Measurements from ENCODE around the gene ZNF844.

The ZNF844 gene

DNA sequence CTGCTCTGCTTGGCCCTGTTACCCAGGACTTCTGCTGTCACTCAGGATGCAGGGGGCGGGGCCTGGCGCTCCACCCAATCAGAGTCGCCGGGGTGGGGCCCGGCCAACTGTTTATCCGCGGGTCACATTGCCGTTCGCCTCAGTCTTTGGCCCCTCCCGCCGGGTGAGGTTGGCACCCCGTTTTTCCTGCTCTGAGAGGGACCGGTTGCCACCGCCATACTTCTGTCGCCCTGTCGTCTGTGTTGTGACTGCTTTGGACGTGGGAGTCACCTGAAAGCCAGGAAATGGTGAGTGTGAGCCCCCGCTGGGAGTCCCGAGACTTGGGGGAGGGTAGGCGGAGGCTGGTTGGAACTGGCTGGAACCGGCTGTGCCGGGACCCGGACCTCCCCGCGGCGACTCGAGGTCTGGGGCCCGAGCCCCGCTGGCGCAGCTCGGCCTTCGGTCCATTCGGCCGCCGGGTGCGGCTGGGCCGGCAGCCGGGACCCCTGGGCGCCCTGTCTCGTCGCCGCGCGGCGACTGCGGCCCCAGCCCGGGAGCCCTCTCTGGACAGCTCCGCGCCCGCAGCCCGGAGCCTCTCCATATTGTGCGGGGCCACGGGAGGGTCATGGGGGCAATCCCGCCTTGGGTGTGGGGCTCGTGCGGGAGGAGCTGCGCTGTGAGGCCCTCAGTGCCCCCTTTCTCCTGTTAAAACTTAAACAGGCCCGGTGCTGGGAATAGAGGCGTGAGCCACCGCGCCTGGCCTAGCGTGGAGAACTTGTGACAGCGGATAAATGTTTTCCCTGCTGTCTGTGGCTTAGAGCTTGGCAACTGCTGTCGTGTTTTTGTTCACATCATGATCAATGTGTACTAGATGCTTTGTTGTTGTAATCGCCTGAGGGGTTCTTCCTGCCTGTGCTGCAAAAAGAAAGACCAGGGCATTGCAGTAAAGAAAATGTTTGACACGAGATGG lies at the start of gene ZNF844:
Gene ZNF844, plus strand, starts transcription at position 142 of the 949 bp plus-strand sequence. Its CDS starts 143 bp downstream, at position 285.
- peaks cover 3% of the 10 kb centered on the region; the same call in 1 of the 2 replicates for H3K9me3 ChIP-seq (ENCODE audit: control insufficient read depth, insufficient read depth, low read length)
- no peaks in the 10 kb centered on the region for H4K20me1 ChIP-seq (ENCODE audit: control insufficient read depth, insufficient read depth, low read depth, low read length)
- H3K27me3 ChIP-seq (ENCODE audit: control insufficient read depth, low read length): no peaks in the 10 kb centered on the region
- H3K9me2 ChIP-seq (replicated peaks; ENCODE audit: control insufficient read depth, low read length): no peaks in the 10 kb centered on the region
- peak within 1 kb of the TSS; percentile 38 for H3K27ac ChIP-seq (ENCODE audit: low read depth, low read length)
- peak within 1 kb of the TSS; percentile 99 for H3K4me3 ChIP-seq (ENCODE audit: low read length)
- H3K4me2 ChIP-seq (ENCODE audit: low read length): peak within 1 kb of the TSS; percentile 88
- H3F3A ChIP-seq (ENCODE audit: control insufficient read depth, insufficient read depth): no peaks in the 10 kb centered on the region
- H3K36me3 ChIP-seq (ENCODE audit: control insufficient read depth, low read length): 0 out of 2 replicates have a peak, but pooled peaks cover 6% of the 10 kb centered on the region
- peaks cover 35% of the 10 kb centered on the region for H3K79me2 ChIP-seq (ENCODE audit: control insufficient read depth, low read length)
- TF ChIP-seq, protein P1, sequence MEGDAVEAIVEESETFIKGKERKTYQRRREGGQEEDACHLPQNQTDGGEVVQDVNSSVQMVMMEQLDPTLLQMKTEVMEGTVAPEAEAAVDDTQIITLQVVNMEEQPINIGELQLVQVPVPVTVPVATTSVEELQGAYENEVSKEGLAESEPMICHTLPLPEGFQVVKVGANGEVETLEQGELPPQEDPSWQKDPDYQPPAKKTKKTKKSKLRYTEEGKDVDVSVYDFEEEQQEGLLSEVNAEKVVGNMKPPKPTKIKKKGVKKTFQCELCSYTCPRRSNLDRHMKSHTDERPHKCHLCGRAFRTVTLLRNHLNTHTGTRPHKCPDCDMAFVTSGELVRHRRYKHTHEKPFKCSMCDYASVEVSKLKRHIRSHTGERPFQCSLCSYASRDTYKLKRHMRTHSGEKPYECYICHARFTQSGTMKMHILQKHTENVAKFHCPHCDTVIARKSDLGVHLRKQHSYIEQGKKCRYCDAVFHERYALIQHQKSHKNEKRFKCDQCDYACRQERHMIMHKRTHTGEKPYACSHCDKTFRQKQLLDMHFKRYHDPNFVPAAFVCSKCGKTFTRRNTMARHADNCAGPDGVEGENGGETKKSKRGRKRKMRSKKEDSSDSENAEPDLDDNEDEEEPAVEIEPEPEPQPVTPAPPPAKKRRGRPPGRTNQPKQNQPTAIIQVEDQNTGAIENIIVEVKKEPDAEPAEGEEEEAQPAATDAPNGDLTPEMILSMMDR (IDR thresholded peaks at IDR 0.05; ENCODE audit: low read depth, low read length, poor library complexity, severe bottlenecking): no peak
- no peak for TF ChIP-seq EZH2phosphoT487 (IDR thresholded peaks at IDR 0.05; ENCODE audit: borderline replicate concordance, low read length)
- peaks cover 11% of the 10 kb centered on the region for H3K4me1 ChIP-seq (ENCODE audit: control insufficient read depth, low read length)

DNA sequence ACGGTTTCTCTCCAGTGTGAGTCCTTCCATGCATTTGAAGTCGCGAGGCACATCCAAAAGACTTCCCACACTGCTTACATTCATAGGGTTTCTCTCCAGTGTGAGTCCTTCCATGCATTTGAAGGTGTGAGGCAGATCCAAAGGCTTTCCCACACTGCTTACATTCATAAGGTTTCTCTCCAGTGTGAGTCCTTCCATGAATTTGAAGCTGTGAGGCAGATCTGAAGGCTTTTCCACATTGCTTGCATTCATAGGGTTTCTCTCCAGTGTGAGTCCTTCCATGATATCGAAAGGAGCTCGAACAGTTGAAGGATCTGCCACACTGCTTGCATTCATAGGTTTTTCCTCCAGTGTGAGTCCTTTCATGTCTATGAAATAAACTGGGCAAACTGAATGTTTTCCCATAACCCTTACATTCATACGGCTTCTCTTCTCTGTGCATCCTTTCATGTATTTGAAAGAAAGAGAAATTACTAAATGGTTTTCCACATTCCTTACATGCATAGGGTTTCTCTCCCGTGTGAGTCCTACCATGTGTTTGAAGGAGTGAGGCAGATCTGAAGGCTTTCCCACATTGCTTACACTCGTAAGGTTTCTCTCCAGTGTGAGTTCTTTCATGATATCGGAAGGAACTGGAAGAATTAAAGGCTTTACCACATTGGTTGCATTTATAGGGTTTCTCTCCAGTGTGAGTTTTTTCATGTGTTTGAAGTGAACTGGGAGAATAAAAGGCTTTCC lies 49.3 kb upstream of the ZNF844 start:
- no peaks in the 10 kb centered on the region for H4K20me1 ChIP-seq (ENCODE audit: control insufficient read depth, insufficient read depth, low read depth, low read length)
- TF ChIP-seq, protein P1 (IDR thresholded peaks at IDR 0.05; ENCODE audit: low read depth, low read length, poor library complexity, severe bottlenecking): no peak
- no peak for TF ChIP-seq EZH2phosphoT487 (IDR thresholded peaks at IDR 0.05; ENCODE audit: borderline replicate concordance, low read length)
- H3K79me2 ChIP-seq (ENCODE audit: control insufficient read depth, low read length): no peaks in the 10 kb centered on the region
- no peaks in the 10 kb centered on the region for H3F3A ChIP-seq (ENCODE audit: control insufficient read depth, insufficient read depth)
- no peaks in the 10 kb centered on the region for H3K27me3 ChIP-seq (ENCODE audit: control insufficient read depth, low read length)
- no peak overlapping the region for H3K27ac ChIP-seq (ENCODE audit: low read depth, low read length)
- peaks cover 39% of the 10 kb centered on the region for H3K9me3 ChIP-seq (ENCODE audit: control insufficient read depth, insufficient read depth, low read length)
- no peaks in the 10 kb centered on the region for H3K9me2 ChIP-seq (replicated peaks; ENCODE audit: control insufficient read depth, low read length)
- H3K4me1 ChIP-seq (ENCODE audit: control insufficient read depth, low read length): no peaks in the 10 kb centered on the region
- H3K36me3 ChIP-seq (ENCODE audit: control insufficient read depth, low read length): peaks cover 50% of the 10 kb centered on the region
- H3K4me3 ChIP-seq (ENCODE audit: low read length): no peak overlapping the region
- no peak overlapping the region for H3K4me2 ChIP-seq (ENCODE audit: low read length)

DNA sequence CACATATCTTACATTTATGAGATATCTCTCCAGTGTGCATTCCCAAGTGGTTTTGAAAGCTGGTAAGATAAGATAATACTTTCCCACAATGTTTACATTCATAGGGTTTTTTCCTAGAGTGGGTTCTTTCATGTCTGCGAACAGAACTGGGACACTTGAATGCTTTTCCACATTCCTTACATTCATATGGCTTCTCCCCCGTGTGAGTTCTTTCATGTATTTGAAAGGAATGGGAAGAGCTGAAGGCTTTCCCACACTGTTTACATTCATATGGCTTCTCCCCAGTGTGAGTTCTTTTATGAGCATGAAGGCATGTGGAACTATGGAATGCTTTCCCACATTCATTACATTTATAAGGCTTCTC lies 48.8 kb upstream of the ZNF844 start:
- no peak overlapping the region for H3K27ac ChIP-seq (ENCODE audit: low read depth, low read length)
- no peak overlapping the region for H3K4me2 ChIP-seq (ENCODE audit: low read length)
- peaks cover 39% of the 10 kb centered on the region for H3K9me3 ChIP-seq (ENCODE audit: control insufficient read depth, insufficient read depth, low read length)
- no peak overlapping the region for H3K4me3 ChIP-seq (ENCODE audit: low read length)
- H3K79me2 ChIP-seq (ENCODE audit: control insufficient read depth, low read length): no peaks in the 10 kb centered on the region
- TF ChIP-seq, protein P1 (IDR thresholded peaks at IDR 0.05; ENCODE audit: low read depth, low read length, poor library complexity, severe bottlenecking): no peak
- no peak for TF ChIP-seq EZH2phosphoT487 (IDR thresholded peaks at IDR 0.05; ENCODE audit: borderline replicate concordance, low read length)
- H3K9me2 ChIP-seq (replicated peaks; ENCODE audit: control insufficient read depth, low read length): no peaks in the 10 kb centered on the region
- H3K4me1 ChIP-seq (ENCODE audit: control insufficient read depth, low read length): no peaks in the 10 kb centered on the region
- peaks cover 50% of the 10 kb centered on the region for H3K36me3 ChIP-seq (ENCODE audit: control insufficient read depth, low read length)
- no peaks in the 10 kb centered on the region for H3K27me3 ChIP-seq (ENCODE audit: control insufficient read depth, low read length)
- no peaks in the 10 kb centered on the region for H4K20me1 ChIP-seq (ENCODE audit: control insufficient read depth, insufficient read depth, low read depth, low read length)
- no peaks in the 10 kb centered on the region for H3F3A ChIP-seq (ENCODE audit: control insufficient read depth, insufficient read depth)
